ENCODE results near the gene EEFSEC.

The EEFSEC gene

GRCh38 chr3:128218548-128219257 lies 65.4 kb downstream of the EEFSEC start:
- no peak for DNase-seq

- DNase-seq = no peak
These were observed 68.0 kb downstream of the EEFSEC start for GRCh38 chr3:128221328-128221727.

- no peak for DNase-seq
These were observed 69.6 kb downstream of the EEFSEC start for GRCh38 chr3:128222796-128223385.

- no peak for DNase-seq
These were observed 73.0 kb downstream of the EEFSEC start for GRCh38 chr3:128226186-128226725.

- DNase-seq = peak in 1 of 2 donors; percentile 16
These were observed 73.6 kb downstream of the EEFSEC start for GRCh38 chr3:128226795-128227395.

- no peak for DNase-seq
These were observed 74.2 kb downstream of the EEFSEC start for GRCh38 chr3:128227507-128227906.

- no peak for DNase-seq
These were observed 75.2 kb downstream of the EEFSEC start for GRCh38 chr3:128228366-128228910.

GRCh38 chr3:128229106-128229857 lies 76.0 kb downstream of the EEFSEC start:
- DNase-seq = no peak

GRCh38 chr3:128231606-128232005 lies 78.3 kb downstream of the EEFSEC start:
- DNase-seq = no peak

GRCh38 chr3:128232376-128233178 lies 79.3 kb downstream of the EEFSEC start:
- DNase-seq = no peak

- DNase-seq = peak in 1 of 2 donors; percentile 39
These were observed 82.1 kb downstream of the EEFSEC start for GRCh38 chr3:128235207-128235926.

- DNase-seq = peak; percentile 13 to 43
These were observed 83.4 kb downstream of the EEFSEC start for GRCh38 chr3:128236657-128237056.

GRCh38 chr3:128237348-128238183 lies 84.3 kb downstream of the EEFSEC start:
- DNase-seq = no peak

GRCh38 chr3:128238184-128238489 lies 84.9 kb downstream of the EEFSEC start:
- no peak for DNase-seq

GRCh38 chr3:128239304-128239703 lies 86.0 kb downstream of the EEFSEC start:
- DNase-seq = no peak

- DNase-seq = no peak
These were observed 87.0 kb downstream of the EEFSEC start for GRCh38 chr3:128240232-128240631.

- no peak for DNase-seq
These were observed 88.5 kb downstream of the EEFSEC start for GRCh38 chr3:128241741-128242140.

GRCh38 chr3:128242818-128243601 lies 89.7 kb downstream of the EEFSEC start:
- peak; percentile 69 to 79 for DNase-seq

All from inflammatory macrophage (primary cell).